A673 (cell line): ENCODE measurements around the gene S100G. TPM values are rescaled to one million over a fixed set of nuclear protein-coding genes. Genes with fewer than 3 reads are reported as not detected.

Experiments
- BruUV-seq: library from RNA; stranded (reverse); fragments of 400-500 nt; replicated peaks from 2 replicates; lab custom pipeline; 2021; lab: Mats Ljungman, UMichigan
- CTCF ChIA-PET: fragments of 300-600 bp; sonication (Branson Sonifier 250); formaldehyde crosslinking; loops from one replicate; lab custom pipeline; 2022; ENCODE audit warnings: antibody characterized with exemption; lab: Charles Lee
- POLR2A ChIA-PET: fragments of 300-600 bp; sonication (Branson Sonifier 250); formaldehyde crosslinking; loops from one replicate; lab custom pipeline; 2022; ENCODE audit warnings: antibody characterized with exemption; ENCODE audit not compliant: low non-redundant PET; lab: Charles Lee
- DNase-seq: peaks from one replicate; pipeline ENCODE4 v3.0.0-alpha.2; 2015; ENCODE audit warnings: low spot score
- H3K27ac ChIP-seq: fragments of 200-600 bp; sonication (generic); 2 replicates; pipeline ENCODE4 v1.5.1; 2016; ENCODE audit warnings: mixed run types, low read depth, mild to moderate bottlenecking, mixed read lengths, antibody characterized with exemption, low read length; ENCODE audit not compliant: poor library complexity, severe bottlenecking
- H3K27me3 ChIP-seq: fragments of 200-600 bp; sonication (generic); replicated peaks from 2 replicates; pipeline ENCODE4 v1.6.1; 2017; ENCODE audit warnings: mixed run types, low read depth, mild to moderate bottlenecking, mixed read lengths, antibody characterized with exemption, low read length; ENCODE audit not compliant: insufficient read depth, poor library complexity
- H3K36me3 ChIP-seq: fragments of 200-600 bp; sonication (generic); 2 replicates; pipeline ENCODE4 v1.6.1; 2016; ENCODE audit warnings: mixed run types, mild to moderate bottlenecking, mixed read lengths, antibody characterized with exemption, low read length; ENCODE audit not compliant: insufficient read depth, poor library complexity, severe bottlenecking
- H3K4me1 ChIP-seq: fragments of 200-600 bp; sonication (generic); 2 replicates; pipeline ENCODE4 v1.6.1; 2017; ENCODE audit warnings: mixed run types, mild to moderate bottlenecking, mixed read lengths, antibody characterized with exemption, low read length; ENCODE audit not compliant: insufficient read depth, poor library complexity, severe bottlenecking
- H3K4me3 ChIP-seq: fragments of 200-600 bp; sonication (generic); 2 replicates; pipeline ENCODE4 v1.5.1; 2016; ENCODE audit warnings: low read depth, mixed run types, mild to moderate bottlenecking, mixed read lengths, low read length; ENCODE audit not compliant: poor library complexity, severe bottlenecking
- H3K9me3 ChIP-seq: fragments of 200-600 bp; sonication (generic); 2 replicates; pipeline ENCODE4 v1.6.1; 2016; ENCODE audit warnings: mixed run types, low read depth, mild to moderate bottlenecking, mixed read lengths, antibody characterized with exemption, low read length; ENCODE audit not compliant: poor library complexity, severe bottlenecking
- CTCF ChIP-seq: fragments of 300-800, 200-600 bp; sonication (generic); conservative IDR thresholded peaks from 2 replicates; pipeline ENCODE4 v1.5.1; 2017; ENCODE audit warnings: low read depth, mild to moderate bottlenecking, antibody characterized with exemption, low read length, moderate library complexity, mixed read lengths
- EZH2 ChIP-seq: fragments of 200-600 bp; sonication (generic); IDR thresholded peaks from 2 replicates; pipeline ENCODE4 v1.6.1; 2017; ENCODE audit warnings: borderline replicate concordance, low read depth, mild to moderate bottlenecking, mixed read lengths, antibody characterized with exemption, low read length; ENCODE audit not compliant: poor library complexity, severe bottlenecking
- intact Hi-C: fragments of 100-400 bp; cut with micrococcal nuclease; formaldehyde crosslinking; loops from one replicate; pipeline ENCODE4 v1.10.0; 2022; ENCODE audit not compliant: unreplicated experiment
- total RNA-seq: library from RNA; stranded (reverse); gene quantifications from 2 replicates; pipeline ENCODE4 v1.2.3, GENCODE V29; 2021

The S100G gene
- total RNA-seq, 1 experiment from 2014 or later, result not detected

- no TSS peak for BruUV-seq
- Histone ChIP-seq H3K36me3 (no peaks in the 10 kb centered on the region), H3K27me3 (peaks cover 3% of the 10 kb centered on the region), H3K4me3 (no peak overlapping the region), H3K4me1 (no peaks in the 10 kb centered on the region), H3K27ac (no peak overlapping the region), H3K9me3 (no peaks in the 10 kb centered on the region)
- intact Hi-C loops, result no loop called here
- CTCF ChIA-PET, result no interaction called here
- POLR2A ChIA-PET, result no interaction called here
- TF ChIP-seq EZH2 (no peak), CTCF (no peak)
- DNase-seq, result no peak
These were observed 4.1 kb downstream of the S100G start for GRCh38 chrX:16654093-16654492.

- DNase-seq, result no peak
- H3K36me3 ChIP-seq, result no peaks in the 10 kb centered on the region
These were observed 8.3 kb downstream of the S100G start for GRCh38 chrX:16658284-16658683.

GRCh38 chrX:16659321-16659720 lies 9.4 kb downstream of the S100G start:
- Histone ChIP-seq H3K27me3 (no peaks in the 10 kb centered on the region), H3K9me3 (no peaks in the 10 kb centered on the region), H3K27ac (no peak overlapping the region), H3K4me1 (no peaks in the 10 kb centered on the region), H3K36me3 (no peaks in the 10 kb centered on the region), H3K4me3 (no peak overlapping the region)
- no peak for TF ChIP-seq CTCF
- CTCF ChIA-PET, result no interaction called here
- DNase-seq, result no peak
- POLR2A ChIA-PET, result no interaction called here
- intact Hi-C loops, result no loop called here
- no TSS peak for BruUV-seq

More at GRCh38 chrX:16658284-16658683, 8.3 kb downstream of the S100G start:
- POLR2A ChIA-PET, result no interaction called here
- no peak overlapping the region for H3K27ac ChIP-seq
- no peak overlapping the region for H3K4me3 ChIP-seq
- no peaks in the 10 kb centered on the region for H3K4me1 ChIP-seq
- no peak for TF ChIP-seq EZH2
- no peak for TF ChIP-seq CTCF
- BruUV-seq, result no TSS peak
- no peaks in the 10 kb centered on the region for H3K9me3 ChIP-seq
- CTCF ChIA-PET, result no interaction called here
- H3K27me3 ChIP-seq, result no peaks in the 10 kb centered on the region
- intact Hi-C loops, result no loop called here
